OCI-LY3 (cell line): ENCODE measurements around the gene SLC17A2.

Source experiments
- EZH2phosphoT487 ChIP-seq: fragments of 200-600 bp; shearing (Covaris generic); IDR thresholded peaks from 2 replicates; pipeline ENCODE4 v1.6.1; 2018; ENCODE audit warnings: antibody characterized with exemption, mixed run types, low read depth
- TF ChIP-seq, protein P1 (sequence below): fragments of 200-600, 300-600 bp; sonication (generic); IDR thresholded peaks from 2 replicates; pipeline ENCODE4 v1.5.1; 2014; ENCODE audit warnings: antibody characterized with exemption, low read length, low read depth

DNA sequence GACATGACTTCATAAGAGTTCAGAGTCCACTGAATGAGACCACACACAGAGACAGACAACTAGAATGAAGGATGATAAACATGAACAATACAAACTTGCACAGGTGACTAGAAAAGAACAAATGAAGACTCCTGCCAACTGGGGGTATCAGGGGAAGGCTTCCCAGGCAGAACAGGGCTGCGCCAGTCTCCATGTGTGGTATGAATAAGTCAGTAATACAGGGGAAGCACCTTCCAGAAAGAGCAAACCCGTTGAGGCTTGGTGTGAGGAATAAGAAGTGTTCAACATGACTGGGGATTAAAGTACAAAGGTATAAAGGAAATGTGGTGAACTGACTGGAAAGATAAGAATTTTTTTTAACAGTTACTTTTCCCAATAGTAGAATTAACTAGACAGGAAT, 3.7 kb upstream of the SLC17A2 start:
- TF ChIP-seq, protein P1, sequence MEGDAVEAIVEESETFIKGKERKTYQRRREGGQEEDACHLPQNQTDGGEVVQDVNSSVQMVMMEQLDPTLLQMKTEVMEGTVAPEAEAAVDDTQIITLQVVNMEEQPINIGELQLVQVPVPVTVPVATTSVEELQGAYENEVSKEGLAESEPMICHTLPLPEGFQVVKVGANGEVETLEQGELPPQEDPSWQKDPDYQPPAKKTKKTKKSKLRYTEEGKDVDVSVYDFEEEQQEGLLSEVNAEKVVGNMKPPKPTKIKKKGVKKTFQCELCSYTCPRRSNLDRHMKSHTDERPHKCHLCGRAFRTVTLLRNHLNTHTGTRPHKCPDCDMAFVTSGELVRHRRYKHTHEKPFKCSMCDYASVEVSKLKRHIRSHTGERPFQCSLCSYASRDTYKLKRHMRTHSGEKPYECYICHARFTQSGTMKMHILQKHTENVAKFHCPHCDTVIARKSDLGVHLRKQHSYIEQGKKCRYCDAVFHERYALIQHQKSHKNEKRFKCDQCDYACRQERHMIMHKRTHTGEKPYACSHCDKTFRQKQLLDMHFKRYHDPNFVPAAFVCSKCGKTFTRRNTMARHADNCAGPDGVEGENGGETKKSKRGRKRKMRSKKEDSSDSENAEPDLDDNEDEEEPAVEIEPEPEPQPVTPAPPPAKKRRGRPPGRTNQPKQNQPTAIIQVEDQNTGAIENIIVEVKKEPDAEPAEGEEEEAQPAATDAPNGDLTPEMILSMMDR: no peak
- TF ChIP-seq EZH2phosphoT487: no peak
